IMR-90 (cell line): ENCODE measurements around the gene CCDC63. TPM values are rescaled to one million over a fixed set of nuclear protein-coding genes. Genes with fewer than 3 reads are reported as not detected.

Experiments
- ATAC-seq: fragments of 200-7000 bp; cut with Tn5 transposase; 2 replicates; pipeline ENCODE4 v1.9.1; 2020; ENCODE audit warnings: low read depth, mild to moderate bottlenecking, moderate library complexity
- BruUV-seq: library from RNA; stranded (reverse); fragments of 400-500 nt; replicated peaks from 2 replicates; lab custom pipeline; 2021; lab: Mats Ljungman, UMichigan
- CTCF ChIA-PET: fragments of 300-600 bp; formaldehyde crosslinking; extraction: SDS; loops from one replicate; lab custom pipeline; 2021; ENCODE audit warnings: antibody characterized with exemption; lab: Yijun Ruan, JAX
- POLR2A ChIA-PET: fragments of 300-600 bp; sonication (Branson Sonifier 250); formaldehyde crosslinking; loops from one replicate; lab custom pipeline; 2022; ENCODE audit warnings: antibody characterized with exemption; ENCODE audit not compliant: unreplicated experiment; lab: Charles Lee
- DNase-seq: peaks from one replicate; pipeline ENCODE4 v3.0.0; 2013
- H2AFZ ChIP-seq: replicated peaks from 2 replicates; pipeline ENCODE3; 2013; ENCODE audit warnings: low read length, mild to moderate bottlenecking; ENCODE audit not compliant: poor library complexity
- H2AK5ac ChIP-seq: 2 replicates; pipeline ENCODE4 v1.6.1; 2013; ENCODE audit warnings: low read depth, low read length, inconsistent platforms
- H2AK9ac ChIP-seq: replicated peaks from 2 replicates; pipeline ENCODE3; 2013; ENCODE audit warnings: mild to moderate bottlenecking, low read depth, low read length, moderate library complexity; ENCODE audit not compliant: poor library complexity
- H2BK120ac ChIP-seq: 2 replicates; pipeline ENCODE4 v1.6.1; 2013; ENCODE audit warnings: low read depth, low read length, inconsistent platforms
- H2BK15ac ChIP-seq: 3 replicates; pipeline ENCODE4 v1.6.1; 2013; ENCODE audit warnings: low read depth, low read length, inconsistent platforms
- H2BK20ac ChIP-seq: 2 replicates; pipeline ENCODE4 v1.6.1; 2013; ENCODE audit warnings: low read depth, mild to moderate bottlenecking, inconsistent platforms, low read length, moderate library complexity
- H2BK5ac ChIP-seq: 2 replicates; pipeline ENCODE4 v1.6.1; 2013; ENCODE audit warnings: mild to moderate bottlenecking, low read depth, low read length, inconsistent platforms; ENCODE audit not compliant: poor library complexity, severe bottlenecking
- H3K14ac ChIP-seq: replicated peaks from 2 replicates; pipeline ENCODE4 v1.6.1; 2013; ENCODE audit warnings: low read depth, low read length, inconsistent platforms
- H3K18ac ChIP-seq: 2 replicates; pipeline ENCODE4 v1.6.1; 2013; ENCODE audit warnings: low read depth, low read length, control low read depth
- H3K23ac ChIP-seq: 2 replicates; pipeline ENCODE4 v1.6.1; 2013; ENCODE audit warnings: low read depth, low read length, inconsistent platforms
- H3K27ac ChIP-seq: 2 replicates; pipeline ENCODE4 v1.5.1; 2013; ENCODE audit warnings: mild to moderate bottlenecking, control low read depth, low read length; ENCODE audit not compliant: insufficient read depth
- H3K27me3 ChIP-seq: 2 replicates; pipeline ENCODE4 v1.6.1; 2013; ENCODE audit warnings: low read length; ENCODE audit not compliant: control insufficient read depth, insufficient read depth
- H3K36me3 ChIP-seq: 2 replicates; pipeline ENCODE4 v1.6.1; 2013; ENCODE audit warnings: low read length, mixed read lengths; ENCODE audit not compliant: control insufficient read depth, insufficient read depth
- H3K4ac ChIP-seq: 2 replicates; pipeline ENCODE4 v1.6.1; 2013; ENCODE audit warnings: low read depth, low read length, inconsistent platforms
- H3K4me1 ChIP-seq: 2 replicates; pipeline ENCODE4 v1.6.1; 2013; ENCODE audit warnings: low read length, mixed read lengths; ENCODE audit not compliant: control insufficient read depth, insufficient read depth
- H3K4me2 ChIP-seq: 2 replicates; pipeline ENCODE4 v1.6.1; 2013; ENCODE audit warnings: low read depth, mild to moderate bottlenecking, control low read depth, low read length, moderate library complexity
- H3K4me3 ChIP-seq: 2 replicates; pipeline ENCODE4 v1.5.1; 2013; ENCODE audit warnings: low read depth, mild to moderate bottlenecking, control low read depth, low read length, moderate library complexity; ENCODE audit not compliant: insufficient read depth
- H3K56ac ChIP-seq: 2 replicates; pipeline ENCODE4 v1.6.1; 2013; ENCODE audit warnings: low read length, inconsistent platforms; ENCODE audit not compliant: insufficient read depth; ENCODE audit errors: extremely low read depth
- H3K79me1 ChIP-seq, 2 experiments: 2 replicates each; pipeline ENCODE4 v1.6.1; 2013; ENCODE audit warnings: low read length in 2 of 2, inconsistent platforms in 1 of 2, low read depth in 1 of 2
- H3K9ac ChIP-seq: 2 replicates; pipeline ENCODE4 v1.6.1; 2013; ENCODE audit warnings: low read depth, low read length, control low read depth
- H3K9me1 ChIP-seq: 2 replicates; pipeline ENCODE4 v1.6.1; 2013; ENCODE audit warnings: low read length, inconsistent platforms; ENCODE audit not compliant: insufficient read depth
- H3K9me3 ChIP-seq: 2 replicates; pipeline ENCODE4 v1.6.1; 2013; ENCODE audit warnings: low read length; ENCODE audit not compliant: control insufficient read depth, insufficient read depth
- H4K20me1 ChIP-seq: 2 replicates; pipeline ENCODE4 v1.6.1; 2013; ENCODE audit warnings: low read length, inconsistent platforms; ENCODE audit not compliant: insufficient read depth
- H4K5ac ChIP-seq: 2 replicates; pipeline ENCODE4 v1.6.1; 2013; ENCODE audit warnings: mild to moderate bottlenecking, low read depth, low read length, control low read depth
- H4K8ac ChIP-seq, 2 experiments: 2 replicates each; pipeline ENCODE4 v1.6.1; 2013; ENCODE audit warnings: low read depth in 2 of 2, low read length in 2 of 2, control low read depth in 1 of 2, inconsistent platforms in 1 of 2
- H4K91ac ChIP-seq: 2 replicates; pipeline ENCODE4 v1.6.1; 2013; ENCODE audit warnings: low read depth, low read length, inconsistent platforms; ENCODE audit not compliant: insufficient read depth
- CHD1 ChIP-seq: IDR thresholded peaks from 2 replicates; pipeline ENCODE4 v1.6.1; 2012; ENCODE audit warnings: low read depth, low read length, improper control_type of control experiment
- CTCF ChIP-seq: conservative IDR thresholded peaks from 2 replicates; pipeline ENCODE4 v1.5.1; 2012; ENCODE audit warnings: mild to moderate bottlenecking, low read depth, low read length, improper control_type of control experiment
- FOS ChIP-seq: fragments of 150-350 bp; IDR thresholded peaks from 2 replicates; pipeline ENCODE4 v1.6.1; 2016; ENCODE audit warnings: low read depth, low read length
- MAFK ChIP-seq: IDR thresholded peaks from 2 replicates; pipeline ENCODE4 v1.6.1; 2012; ENCODE audit warnings: low read depth, low read length, improper control_type of control experiment
- NFE2L2 ChIP-seq: fragments of 150-350 bp; IDR thresholded peaks from 2 replicates; pipeline ENCODE4 v1.6.1; 2016; ENCODE audit warnings: low read depth, mild to moderate bottlenecking, low read length
- RCOR1 ChIP-seq: IDR thresholded peaks from 2 replicates; pipeline ENCODE4 v1.6.1; 2012; ENCODE audit warnings: mild to moderate bottlenecking, low read length, improper control_type of control experiment; ENCODE audit not compliant: insufficient replicate concordance
- RFX5 ChIP-seq: IDR thresholded peaks from 2 replicates; pipeline ENCODE4 v1.8.0; 2012; ENCODE audit warnings: low read depth, mild to moderate bottlenecking, low read length, moderate library complexity
- SMC3 ChIP-seq: fragments of 150-350 bp; IDR thresholded peaks from 2 replicates; pipeline ENCODE4 v1.6.1; 2016; ENCODE audit warnings: low read depth, mild to moderate bottlenecking, antibody characterized with exemption, low read length, moderate library complexity
- USF2 ChIP-seq: fragments of 150-350 bp; IDR thresholded peaks from 2 replicates; pipeline ENCODE4 v1.6.1; 2017; ENCODE audit warnings: mild to moderate bottlenecking, antibody characterized with exemption, low read length, low read depth
- dilution Hi-C: fragments of 300-500 bp; cut with HindIII; formaldehyde crosslinking; loops from one replicate; pipeline ENCODE4 v1.14.3; 2018; ENCODE audit warnings: low sequenced_read_pairs; ENCODE audit not compliant: unreplicated experiment
- in situ Hi-C: fragments of 300-500 bp; cut with MboI; formaldehyde crosslinking; loops from 3 replicates; pipeline ENCODE4 v1.14.3; 2019; ENCODE audit warnings: low sequenced_read_pairs, inconsistent platforms, mixed read lengths
- intact Hi-C: fragments of 100-400 bp; cut with micrococcal nuclease; formaldehyde crosslinking; loops from 2 replicates; pipeline ENCODE4 v1.10.0; 2022
- polyA plus RNA-seq, 3 experiments: library from polyadenylated mRNA; depleted of rRNA; stranded (reverse); fragments of >200 nt; gene quantifications; 2 replicates each; pipeline ENCODE4 v1.2.3, GENCODE V29; 2012; ENCODE audit warnings: low replicate concordance in 1 of 3
- total RNA-seq: library from RNA; depleted of rRNA; stranded (reverse); fragments of >200 nt; gene quantifications from 2 replicates; pipeline ENCODE4 v1.2.3, GENCODE V29; 2012

Gene CCDC63
- total and polyA plus RNA-seq, 2 of the 4 experiments (the other 2 are of a cell fraction): not detected

GRCh38 chr12:110802489-110802888, 44.3 kb upstream of the CCDC63 start:
- no peak overlapping the region for H3K14ac ChIP-seq
- H3K23ac ChIP-seq: no peak overlapping the region
- H3K9ac ChIP-seq: no peak overlapping the region
- TF ChIP-seq RCOR1 (no peak), CHD1 (no peak), NFE2L2 (no peak), USF2 (no peak), MAFK (no peak), RFX5 (no peak), CTCF (no peak), FOS (no peak), SMC3 (no peak)
- no peaks in the 10 kb centered on the region for H4K20me1 ChIP-seq
- H4K8ac ChIP-seq: no peak overlapping the region
- no peak overlapping the region for H2AK5ac ChIP-seq
- no peak overlapping the region for H2BK120ac ChIP-seq
- intact Hi-C loops (no loop called here), in situ Hi-C loops (no loop called here), dilution Hi-C loops (no loop called here)
- H2AK9ac ChIP-seq: no peak overlapping the region
- H3K4me2 ChIP-seq: no peak overlapping the region
- no peaks in the 10 kb centered on the region for H3K36me3 ChIP-seq
- no peak overlapping the region for H4K91ac ChIP-seq
- no peak overlapping the region for H2BK15ac ChIP-seq
- H3K56ac ChIP-seq: no peak overlapping the region
- no peak overlapping the region for H3K18ac ChIP-seq
- H2BK20ac ChIP-seq: no peak overlapping the region
- peaks cover 2% of the 10 kb centered on the region; the same call in 1 of the 2 replicates for H3K9me3 ChIP-seq
- H3K9me1 ChIP-seq: no peaks in the 10 kb centered on the region
- no peaks in the 10 kb centered on the region for H3K27me3 ChIP-seq
- no peak for DNase-seq
- H3K4me1 ChIP-seq: no peaks in the 10 kb centered on the region
- H3K27ac ChIP-seq: no peak overlapping the region
- H3K4ac ChIP-seq: no peak overlapping the region
- no peak overlapping the region for H3K4me3 ChIP-seq
- H4K5ac ChIP-seq: no peak overlapping the region
- no peaks in the 10 kb centered on the region for H3K79me1 ChIP-seq
- no peak for ATAC-seq
- CTCF ChIA-PET: no interaction called here
- no peak overlapping the region for H2AFZ ChIP-seq
- POLR2A ChIA-PET: no interaction called here
- BruUV-seq: no TSS peak
- no peak overlapping the region for H2BK5ac ChIP-seq
